ENCODE results near the gene ADARB2. TPM values are rescaled to one million over a fixed set of nuclear protein-coding genes. Genes with fewer than 3 reads are reported as not detected.

ADARB2 gene
- total and polyA plus RNA-seq, 2 experiments from 2014 or later = 1.6 to 3.1 TPM

DNA sequence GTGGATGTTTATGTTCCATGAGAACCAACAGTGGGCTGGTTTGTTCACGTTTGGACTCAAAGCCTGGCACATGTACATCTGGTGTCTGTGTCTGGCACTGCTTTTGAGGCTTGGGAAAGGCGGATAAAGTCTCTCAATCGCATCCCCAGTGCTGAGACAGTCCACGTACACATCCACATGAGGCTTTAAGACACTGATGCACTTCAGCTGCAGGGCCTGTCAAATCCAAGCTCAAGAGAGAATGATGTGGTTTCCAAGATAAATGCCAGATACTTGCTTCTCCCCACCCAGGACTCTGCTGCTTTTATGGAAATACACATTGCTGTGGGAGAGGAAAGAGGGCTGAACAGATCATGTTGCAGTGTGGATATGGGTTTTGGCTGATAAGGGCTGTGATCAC is 178.4 kb downstream of the ADARB2 start:
- H3K27ac ChIP-seq = peak overlapping the region; percentile 1
- TF ChIP-seq, protein P1, sequence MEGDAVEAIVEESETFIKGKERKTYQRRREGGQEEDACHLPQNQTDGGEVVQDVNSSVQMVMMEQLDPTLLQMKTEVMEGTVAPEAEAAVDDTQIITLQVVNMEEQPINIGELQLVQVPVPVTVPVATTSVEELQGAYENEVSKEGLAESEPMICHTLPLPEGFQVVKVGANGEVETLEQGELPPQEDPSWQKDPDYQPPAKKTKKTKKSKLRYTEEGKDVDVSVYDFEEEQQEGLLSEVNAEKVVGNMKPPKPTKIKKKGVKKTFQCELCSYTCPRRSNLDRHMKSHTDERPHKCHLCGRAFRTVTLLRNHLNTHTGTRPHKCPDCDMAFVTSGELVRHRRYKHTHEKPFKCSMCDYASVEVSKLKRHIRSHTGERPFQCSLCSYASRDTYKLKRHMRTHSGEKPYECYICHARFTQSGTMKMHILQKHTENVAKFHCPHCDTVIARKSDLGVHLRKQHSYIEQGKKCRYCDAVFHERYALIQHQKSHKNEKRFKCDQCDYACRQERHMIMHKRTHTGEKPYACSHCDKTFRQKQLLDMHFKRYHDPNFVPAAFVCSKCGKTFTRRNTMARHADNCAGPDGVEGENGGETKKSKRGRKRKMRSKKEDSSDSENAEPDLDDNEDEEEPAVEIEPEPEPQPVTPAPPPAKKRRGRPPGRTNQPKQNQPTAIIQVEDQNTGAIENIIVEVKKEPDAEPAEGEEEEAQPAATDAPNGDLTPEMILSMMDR (IDR thresholded peaks at IDR 0.05; ENCODE audit: low read depth, low read length) = no peak
- peaks cover 24% of the 10 kb centered on the region for H3K4me1 ChIP-seq (ENCODE audit: low read depth)
- no peaks in the 10 kb centered on the region for H3K9me3 ChIP-seq (ENCODE audit: low read depth)
- no peaks in the 10 kb centered on the region for H3K27me3 ChIP-seq
- H3K36me3 ChIP-seq = no peaks in the 10 kb centered on the region
- H3K4me3 ChIP-seq = no peak overlapping the region
- DNase-seq (ENCODE audit: low read depth in 1 of 2, low spot score in 1 of 2) = peak in 1 of 2 donors; percentile 55

DNA sequence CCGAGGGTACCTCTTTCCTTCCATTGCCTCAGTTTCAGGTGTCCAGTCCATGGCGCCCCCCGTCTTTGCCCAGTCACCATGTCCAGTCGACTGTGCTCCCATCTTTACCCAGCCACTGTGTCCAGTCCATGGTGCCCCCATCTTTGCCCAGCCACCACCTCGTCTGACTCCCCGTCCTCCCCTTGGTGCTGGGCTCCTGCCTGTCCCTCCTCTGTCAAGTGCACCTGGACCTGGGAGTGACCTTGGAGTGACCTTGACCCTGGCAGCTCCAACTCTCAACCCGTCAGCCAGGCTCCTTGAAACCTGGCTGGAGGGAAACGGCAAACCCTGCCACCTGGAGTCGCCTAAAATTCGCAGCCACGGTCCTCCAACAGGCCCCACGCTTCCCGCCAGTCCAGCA is 180.2 kb downstream of the ADARB2 start:
- Histone ChIP-seq H3K27ac (no peak overlapping the region), H3K36me3 (no peaks in the 10 kb centered on the region), H3K9me3 (ENCODE audit: low read depth) (no peaks in the 10 kb centered on the region), H3K27me3 (no peaks in the 10 kb centered on the region), H3K4me3 (no peak overlapping the region), H3K4me1 (ENCODE audit: low read depth) (peaks cover 42% of the 10 kb centered on the region)
- TF ChIP-seq, protein P1 (IDR thresholded peaks at IDR 0.05; ENCODE audit: low read depth, low read length) = no peak
- no peak for DNase-seq (ENCODE audit: low read depth in 1 of 2, low spot score in 1 of 2)

DNA sequence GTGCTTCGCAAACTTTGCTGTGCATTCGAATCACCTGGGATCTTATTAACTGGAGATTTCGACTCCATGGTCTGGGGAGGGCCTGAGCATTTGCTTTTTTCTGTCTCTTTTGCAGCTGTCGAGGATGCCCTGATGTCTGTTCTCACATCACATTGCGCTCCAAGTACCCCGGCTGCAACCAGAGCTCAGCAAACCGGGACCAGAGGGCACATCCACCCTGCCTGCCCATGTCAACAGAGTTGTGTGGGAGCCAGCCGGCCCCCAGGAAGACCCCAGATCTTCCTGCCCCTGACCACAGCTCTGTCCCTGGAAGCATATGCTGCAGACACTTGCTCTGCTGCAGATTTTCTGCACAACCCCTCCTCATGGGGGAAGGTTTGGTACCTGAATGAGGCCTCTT is 180.8 kb downstream of the ADARB2 start:
- no peaks in the 10 kb centered on the region for H3K9me3 ChIP-seq (ENCODE audit: low read depth)
- TF ChIP-seq, protein P1 (IDR thresholded peaks at IDR 0.05; ENCODE audit: low read depth, low read length) = no peak
- no peak for DNase-seq (ENCODE audit: low read depth in 1 of 2, low spot score in 1 of 2)

DNA sequence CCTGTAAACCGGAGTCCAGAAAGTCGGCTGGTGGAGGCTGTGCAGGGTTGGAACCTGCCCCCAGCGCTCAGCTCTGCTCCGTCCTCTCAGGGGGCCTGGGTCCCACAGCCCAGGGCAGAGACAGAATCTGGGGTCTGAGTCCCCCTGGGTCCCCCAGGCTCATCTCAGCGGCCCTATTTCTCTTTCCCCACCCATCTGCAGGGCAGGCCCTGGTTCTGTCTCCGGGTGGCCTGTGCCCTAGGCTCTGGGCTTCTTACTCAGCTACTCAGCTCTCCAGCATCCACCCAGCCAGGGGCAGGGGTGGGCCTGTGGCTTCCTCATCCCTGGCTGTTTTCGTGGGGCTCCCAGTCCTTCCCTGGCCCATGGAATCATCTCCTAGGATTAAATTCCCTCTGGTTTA is 183.4 kb downstream of the ADARB2 start:
- Histone ChIP-seq H3K27me3 (no peaks in the 10 kb centered on the region), H3K4me3 (no peak overlapping the region), H3K36me3 (no peaks in the 10 kb centered on the region), H3K27ac (peak overlapping the region; percentile 39), H3K4me1 (ENCODE audit: low read depth) (peaks cover 44% of the 10 kb centered on the region), H3K9me3 (ENCODE audit: low read depth) (no peaks in the 10 kb centered on the region)
- DNase-seq (ENCODE audit: low read depth in 1 of 2, low spot score in 1 of 2) = no peak
- TF ChIP-seq, protein P1 (IDR thresholded peaks at IDR 0.05; ENCODE audit: low read depth, low read length) = no peak

More for the DNA sequence above, 180.8 kb downstream of the ADARB2 start:
- Histone ChIP-seq H3K27ac (no peak overlapping the region), H3K4me3 (no peak overlapping the region), H3K27me3 (no peaks in the 10 kb centered on the region), H3K4me1 (ENCODE audit: low read depth) (peaks cover 48% of the 10 kb centered on the region), H3K36me3 (no peaks in the 10 kb centered on the region)

DNA sequence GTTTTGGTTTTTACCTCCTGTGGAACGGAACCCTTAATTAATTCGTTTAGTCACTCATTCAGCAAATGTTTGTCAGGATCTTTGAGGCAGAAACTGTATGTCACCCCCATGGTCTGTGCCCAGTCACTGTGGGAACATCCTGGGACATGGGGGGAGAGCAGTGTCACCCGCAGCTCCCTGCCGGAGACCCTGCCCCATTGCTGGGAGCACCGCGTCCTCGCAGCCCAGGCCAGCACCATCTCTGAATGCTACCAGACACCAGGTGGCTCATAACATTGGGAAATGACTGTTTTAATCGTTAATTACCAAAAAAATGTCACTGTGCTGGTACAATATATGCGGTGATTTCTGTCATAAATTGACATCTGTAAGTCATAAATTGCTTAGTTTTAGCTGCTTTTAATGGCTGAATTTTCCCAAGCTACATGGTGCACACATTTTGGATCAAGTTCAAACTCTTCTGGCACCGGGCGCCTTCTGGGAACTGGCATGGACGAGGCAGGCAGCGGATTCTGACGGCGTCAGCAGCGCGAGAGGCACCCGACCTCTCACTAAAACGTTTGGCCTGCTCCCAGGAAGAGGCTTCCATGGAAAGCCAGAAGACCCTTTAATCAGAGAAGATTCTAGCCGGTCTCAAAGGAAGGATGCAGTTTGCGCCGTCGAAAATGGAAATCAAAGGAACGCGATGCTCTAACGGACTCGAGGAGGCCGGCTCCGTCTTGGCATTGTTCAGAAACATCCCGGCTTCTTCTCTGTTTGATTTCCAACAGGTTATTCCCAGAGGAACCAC is 184.2 kb downstream of the ADARB2 start:
- no peaks in the 10 kb centered on the region for H3K36me3 ChIP-seq
- TF ChIP-seq, protein P1 (IDR thresholded peaks at IDR 0.05; ENCODE audit: low read depth, low read length) = no peak
- no peak for DNase-seq (ENCODE audit: low read depth in 1 of 2, low spot score in 1 of 2)
- H3K9me3 ChIP-seq (ENCODE audit: low read depth) = no peaks in the 10 kb centered on the region
- H3K27me3 ChIP-seq = no peaks in the 10 kb centered on the region
- H3K27ac ChIP-seq = peak overlapping the region; percentile 78
- H3K4me3 ChIP-seq = no peak overlapping the region
- H3K4me1 ChIP-seq (ENCODE audit: low read depth) = peaks cover 41% of the 10 kb centered on the region
